Ovary (tissue), 1 donor: ENCODE results near the gene PTGFR.

Experiments
- EP300 ChIP-seq: sonication (generic); formaldehyde crosslinking; IDR thresholded peaks from one replicate; pipeline ENCODE4 v1.6.1; 2017; ENCODE audit warnings: antibody characterized with exemption
- POLR2A ChIP-seq: fragments of 450-650 bp; IDR thresholded peaks from one replicate; pipeline ENCODE4 v1.6.1; 2017; ENCODE audit warnings: antibody characterized with exemption, mild to moderate bottlenecking, moderate library complexity

- TF ChIP-seq POLR2A: no peak
- no peak for TF ChIP-seq EP300
Observed at GRCh38 chr1:78561856-78562255, 71.1 kb downstream of the PTGFR start.
